ENCODE data around the gene FCN2.
"Not testable (repeated sequence)": the region's sequence is repeated elsewhere in the genome, so short reads cannot be mapped to it uniquely, and the experiment has no call there.

FCN2 gene

GRCh38 chr9:134847752-134848432 lies 32.7 kb upstream of the FCN2 start:
- no peak for DNase-seq (ENCODE audit: low read depth)

GRCh38 chr9:134848504-134848903 lies 32.1 kb upstream of the FCN2 start:
- DNase-seq (ENCODE audit: low read depth): no peak

- DNase-seq (ENCODE audit: low read depth): no peak
Observed at GRCh38 chr9:134850611-134851010, 30.0 kb upstream of the FCN2 start.

GRCh38 chr9:134851020-134851419 lies 29.6 kb upstream of the FCN2 start:
- DNase-seq (ENCODE audit: low read depth): no peak

- no peak for DNase-seq (ENCODE audit: low read depth)
Observed at GRCh38 chr9:134852906-134853654, 27.5 kb upstream of the FCN2 start.

- DNase-seq (ENCODE audit: low read depth): no peak
Observed at GRCh38 chr9:134853893-134854292, 26.7 kb upstream of the FCN2 start.

GRCh38 chr9:134854541-134854981 lies 26.0 kb upstream of the FCN2 start:
- no peak for DNase-seq (ENCODE audit: low read depth)

- no peak for DNase-seq (ENCODE audit: low read depth)
Observed at GRCh38 chr9:134855231-134855899, 25.2 kb upstream of the FCN2 start.

- DNase-seq (ENCODE audit: low read depth): no peak
Observed at GRCh38 chr9:134855900-134856377, 24.7 kb upstream of the FCN2 start.

- DNase-seq (ENCODE audit: low read depth): not testable (repeated sequence)
Observed at GRCh38 chr9:134857451-134857850, 23.2 kb upstream of the FCN2 start.

GRCh38 chr9:134858051-134858841 lies 22.4 kb upstream of the FCN2 start:
- DNase-seq (ENCODE audit: low read depth): no peak

GRCh38 chr9:134860510-134860909 lies 20.1 kb upstream of the FCN2 start:
- DNase-seq (ENCODE audit: low read depth): no peak

- DNase-seq (ENCODE audit: low read depth): no peak
Observed at GRCh38 chr9:134861595-134862334, 18.8 kb upstream of the FCN2 start.

- no peak for DNase-seq (ENCODE audit: low read depth)
Observed at GRCh38 chr9:134863306-134863902, 17.2 kb upstream of the FCN2 start.

- no peak for DNase-seq (ENCODE audit: low read depth)
Observed at GRCh38 chr9:134863941-134864820, 16.4 kb upstream of the FCN2 start.

GRCh38 chr9:134864821-134865190 lies 15.8 kb upstream of the FCN2 start:
- DNase-seq (ENCODE audit: low read depth): no peak

GRCh38 chr9:134867917-134868750 lies 12.5 kb upstream of the FCN2 start:
- DNase-seq (ENCODE audit: low read depth): no peak

GRCh38 chr9:134868751-134869553 lies 11.7 kb upstream of the FCN2 start:
- DNase-seq (ENCODE audit: low read depth): no peak

Measured in stimulated activated CD4-positive, alpha-beta T cell treated with anti-CD3 and anti-CD28 coated beads, Interleukin-2, amount 100 ng/mL, for 4 hours (primary cell).